HepG2 (cell line): ENCODE results near the gene DNAH8. TPM values are rescaled to one million over a fixed set of nuclear protein-coding genes. Genes with fewer than 3 reads are reported as not detected.

Experiments
- ATAC-seq: fragments of 200-7000 bp; cut with Tn5 transposase; 3 replicates; pipeline ENCODE4 v1.9.1; 2020; ENCODE audit warnings: mild to moderate bottlenecking, moderate library complexity
- BruUV-seq: library from RNA; stranded (reverse); fragments of 400-500 nt; replicated peaks from 2 replicates; lab custom pipeline; 2021; lab: Mats Ljungman, UMichigan
- CTCF ChIA-PET: fragments of 300-600 bp; formaldehyde crosslinking; extraction: SDS; loops from one replicate; lab custom pipeline; 2021; ENCODE audit warnings: low total read pairs, inconsistent platforms, low intra/inter-chr PET ratio; lab: Yijun Ruan, JAX
- POLR2A ChIA-PET: fragments of 350-600 bp; sonication (Branson Sonifier 250); formaldehyde crosslinking; loops from one replicate; lab custom pipeline; 2020; ENCODE audit warnings: antibody characterized with exemption, inconsistent platforms; lab: Yijun Ruan, JAX
- DNase-seq: peaks from one replicate; pipeline ENCODE4 v3.0.0-alpha.2; 2015; ENCODE audit warnings: low spot score
- FAIRE-seq: peaks from 3 replicates; lab custom pipeline; 2011; peaks lifted over from hg19 to GRCh38; lab: Jason Lieb, UNC
- H2AFZ ChIP-seq: one replicate; pipeline ENCODE4 v1.6.1; 2011; ENCODE audit warnings: low read length, inconsistent platforms
- H3K27ac ChIP-seq: fragments of 300-600 bp; 3 replicates; pipeline ENCODE4 v1.8.0; 2011; ENCODE audit warnings: mixed run types, mild to moderate bottlenecking, mixed read lengths, low read length, inconsistent platforms; ENCODE audit not compliant: insufficient read depth; ENCODE audit errors: extremely low read length
- H3K27me3 ChIP-seq, 2 experiments: fragments of 200-600 bp in 1 of 2; 2 replicates in 1 of 2; 3 replicates in 1 of 2; pipeline versions ENCODE4 v1.6.0 to v1.8.0; 2011; ENCODE audit warnings: low read length in 2 of 2, mild to moderate bottlenecking in 2 of 2, moderate library complexity in 2 of 2, inconsistent platforms in 1 of 2; ENCODE audit not compliant: insufficient read depth in 2 of 2, control insufficient read depth in 1 of 2
- H3K36me3 ChIP-seq, 2 experiments: fragments of 200-600 bp in 1 of 2; replicated peaks in 1 of 2; 2 replicates in 1 of 2; 3 replicates in 1 of 2; pipeline versions ENCODE4 v1.5.1 to v1.8.0; 2011; ENCODE audit warnings: low read length in 2 of 2, inconsistent platforms in 1 of 2; ENCODE audit not compliant: insufficient read depth in 2 of 2, control insufficient read depth in 1 of 2
- H3K4me1 ChIP-seq: 2 replicates; pipeline ENCODE4 v1.5.1; 2012; ENCODE audit warnings: low read length, inconsistent platforms; ENCODE audit not compliant: insufficient read depth
- H3K4me2 ChIP-seq: 2 replicates; pipeline ENCODE4 v1.6.0; 2011; ENCODE audit warnings: low read depth, low read length, inconsistent platforms
- H3K4me3 ChIP-seq, 3 experiments: fragments of 200-600 bp in 1 of 3; sonication (generic), shearing (Covaris generic) in 1 of 3; replicated peaks in 1 of 3; 2 replicates each; pipeline ENCODE4 v1.5.1; 2011 to 2016; ENCODE audit warnings: low read length in 3 of 3, inconsistent platforms in 2 of 3, low read depth in 2 of 3, mild to moderate bottlenecking in 2 of 3, control low read depth in 1 of 3, mixed read lengths in 1 of 3; ENCODE audit not compliant: insufficient read depth in 1 of 3
- H3K79me2 ChIP-seq: one replicate; pipeline ENCODE4 v1.6.1; 2011; ENCODE audit warnings: low read length, inconsistent platforms; ENCODE audit not compliant: insufficient read depth
- H3K9ac ChIP-seq: 2 replicates; pipeline ENCODE4 v1.6.0; 2011; ENCODE audit warnings: mild to moderate bottlenecking, low read depth, low read length, inconsistent platforms; ENCODE audit not compliant: insufficient read depth
- H3K9me3 ChIP-seq: 2 replicates; pipeline ENCODE4 v1.5.1; 2012; ENCODE audit warnings: mild to moderate bottlenecking, low read length
- H4K20me1 ChIP-seq: 2 replicates; pipeline ENCODE4 v1.6.0; 2011; ENCODE audit warnings: inconsistent platforms, mild to moderate bottlenecking, low read length, moderate library complexity; ENCODE audit not compliant: insufficient read depth
- CTCF ChIP-seq: sonication (generic); formaldehyde crosslinking; IDR thresholded peaks from 2 replicates; pipeline ENCODE4 v1.5.0; 2020; ENCODE audit warnings: mild to moderate bottlenecking, missing genetic modification reagents, moderate library complexity
- ETS1 ChIP-seq: sonication (generic); formaldehyde crosslinking; IDR thresholded peaks from 2 replicates; pipeline ENCODE4 v1.4.0; 2020; ENCODE audit warnings: missing genetic modification reagents
- NR2C2 ChIP-seq: sonication (generic); formaldehyde crosslinking; IDR thresholded peaks from 2 replicates; pipeline ENCODE4 v1.4.0; 2020; ENCODE audit warnings: missing genetic modification reagents, mild to moderate bottlenecking, moderate library complexity, borderline replicate concordance
- NR2F1 ChIP-seq, 2 experiments: fragments of 450-650 bp in 1 of 2; formaldehyde crosslinking in 1 of 2; IDR thresholded peaks; 2 replicates each; pipeline versions ENCODE4 v1.5.0 to v1.6.1; 2016 to 2020; ENCODE audit warnings: mild to moderate bottlenecking in 1 of 2, missing compliant biosample characterization in 1 of 2, missing genetic modification reagents in 1 of 2, moderate library complexity in 1 of 2
- SKI ChIP-seq: fragments of 450-650 bp; IDR thresholded peaks from one replicate; pipeline ENCODE4 v1.6.1; 2018; ENCODE audit warnings: mild to moderate bottlenecking; ENCODE audit not compliant: partially characterized antibody
- XBP1 ChIP-seq: sonication (generic); formaldehyde crosslinking; IDR thresholded peaks from 2 replicates; pipeline ENCODE4 v1.5.0; 2020; ENCODE audit warnings: missing genetic modification reagents
- ZFP62 ChIP-seq: sonication (generic); formaldehyde crosslinking; IDR thresholded peaks from 2 replicates; pipeline ENCODE4 v1.4.0; 2020; ENCODE audit warnings: missing genetic modification reagents
- ZFX ChIP-seq: sonication (generic); formaldehyde crosslinking; IDR thresholded peaks from 2 replicates; pipeline ENCODE4 v1.4.0; 2020; ENCODE audit warnings: mild to moderate bottlenecking, low read depth, missing genetic modification reagents, moderate library complexity
- ZNF124 ChIP-seq: sonication (generic); formaldehyde crosslinking; IDR thresholded peaks from 2 replicates; pipeline ENCODE4 v1.4.0; 2020; ENCODE audit warnings: missing genetic modification reagents
- ZNF550 ChIP-seq: sonication (generic); formaldehyde crosslinking; IDR thresholded peaks from 2 replicates; pipeline ENCODE4 v1.4.0; 2020; ENCODE audit warnings: mild to moderate bottlenecking, missing genetic modification reagents, borderline replicate concordance
- WGBS: methylation state at CpG from one replicate; pipeline ENCODE4 v1.1.6; 2017; ENCODE audit warnings: low lambda C conversion rate; 5-methylcytosine and 5-hydroxymethylcytosine counted together
- in situ Hi-C: cut with HindIII; loops from 2 replicates; pipeline ENCODE4 v1.10.0; 2017; ENCODE audit warnings: low pct_unique_long_range_greater_than_20kb; ENCODE audit not compliant: extremely low pct_ligation_motif_present
- intact Hi-C: fragments of 100-400 bp; cut with micrococcal nuclease; formaldehyde crosslinking; loops from one replicate; pipeline ENCODE4 v1.10.0; 2022; ENCODE audit not compliant: unreplicated experiment
- polyA plus RNA-seq, 8 experiments: library from polyadenylated mRNA; depleted of rRNA in 3 of 8; stranded (reverse) in 7 of 8; unstranded in 1 of 8; fragments of >200 nt; fragmentation: Illumina TruSeq in 4 of 8; extraction: Trizol in 4 of 8; gene quantifications; 2 replicates each; pipeline versions ENCODE4 v1.2.1 to v1.2.3, GENCODE V29; 2011 to 2016; ENCODE audit warnings: low read depth in 4 of 8, missing spikeins in 1 of 8, mixed read lengths in 1 of 8; ENCODE audit not compliant: insufficient read depth in 1 of 8
- total RNA-seq, 5 experiments: library from RNA; depleted of rRNA; stranded (reverse); fragments of >200 nt; fragmentation: Illumina TruSeq; extraction: Trizol; gene quantifications; 2 replicates each; pipeline ENCODE4 v1.2.3, GENCODE V29; 2016; ENCODE audit warnings: low read depth in 1 of 5

The DNAH8 gene
- total and polyA plus RNA-seq, 2 of the 13 experiments (the other 11 are each of a cell fraction or from before 2014, with no cell fraction given), result not detected

DNA sequence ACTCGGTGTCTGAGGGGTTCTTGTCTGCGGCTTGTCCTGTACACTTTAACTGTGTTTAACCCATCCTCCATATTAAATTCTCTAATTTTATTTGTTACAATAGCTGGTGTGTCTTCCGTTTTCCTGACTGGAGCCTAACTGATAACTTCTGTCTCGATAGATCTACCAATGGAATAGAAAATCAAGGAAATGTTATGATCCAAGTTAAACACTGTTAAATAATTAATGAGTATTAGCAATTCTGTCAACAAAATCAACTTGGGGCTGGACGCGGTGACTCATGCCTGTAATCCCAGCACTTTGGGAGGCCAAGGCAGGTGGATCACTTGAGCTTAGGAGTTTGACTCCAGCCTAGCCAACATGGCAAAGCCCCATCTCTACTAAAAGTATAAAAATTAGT, 81.7 kb downstream of the DNAH8 start:
- no peaks in the 10 kb centered on the region for H3K9me3 ChIP-seq
- H3K27me3 ChIP-seq, result no peaks in the 10 kb centered on the region
- ATAC-seq (no peak), DNase-seq (no peak), FAIRE-seq (no peak)
- H3K79me2 ChIP-seq, result no peaks in the 10 kb centered on the region
- in situ Hi-C loops (no loop called here), intact Hi-C loops (no loop called here)
- no TSS peak for BruUV-seq
- H3K4me3 ChIP-seq, result no peak overlapping the region
- POLR2A ChIA-PET, result no interaction called here
- WGBS, result 53% methylated on average over 6 of the region's 6 CpGs
- H3K4me1 ChIP-seq, result no peaks in the 10 kb centered on the region
- CTCF ChIA-PET, result no interaction called here
- TF ChIP-seq ZFX (CRISPR knock-in tag) (no peak), NR2C2 (CRISPR knock-in tag) (no peak), ZNF550 (CRISPR knock-in tag) (no peak), CTCF (CRISPR knock-in tag) (no peak), ZFP62 (no peak), SKI (no peak), XBP1 (CRISPR knock-in tag) (no peak), ZNF124 (no peak)
- no peaks in the 10 kb centered on the region for H4K20me1 ChIP-seq
- H3K9ac ChIP-seq, result no peak overlapping the region
- H2AFZ ChIP-seq, result no peak overlapping the region
- no peak overlapping the region for H3K4me2 ChIP-seq
- H3K36me3 ChIP-seq, result no peaks in the 10 kb centered on the region
- H3K27ac ChIP-seq, result no peak overlapping the region

DNA sequence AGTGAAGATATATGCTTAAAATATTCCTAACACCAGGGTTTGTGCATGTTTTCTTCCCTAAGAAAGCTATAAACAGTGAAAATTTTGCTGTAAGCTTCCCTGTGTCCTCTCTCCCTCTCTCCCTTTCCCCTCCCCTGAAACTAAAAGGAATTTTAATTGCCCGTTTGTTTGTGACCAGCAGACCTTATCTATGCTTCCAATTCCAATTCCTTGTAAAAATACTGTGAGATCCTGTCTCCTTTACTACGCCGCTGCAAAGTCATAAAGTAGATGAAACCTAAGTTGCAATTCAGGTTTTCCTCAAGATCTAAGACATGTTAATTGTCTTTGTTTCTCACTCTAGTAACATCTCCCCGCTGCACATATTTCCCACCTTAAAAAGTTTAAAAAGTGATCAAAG, 82.3 kb downstream of the DNAH8 start:
- H3K9ac ChIP-seq, result no peak overlapping the region
- H3K79me2 ChIP-seq, result no peaks in the 10 kb centered on the region
- DNase-seq (no peak), FAIRE-seq (no peak), ATAC-seq (no peak)
- no peaks in the 10 kb centered on the region for H3K4me1 ChIP-seq
- H3K4me3 ChIP-seq, result no peak overlapping the region
- ChIA-PET CTCF (no interaction called here), POLR2A (no interaction called here)
- H3K27me3 ChIP-seq, result no peaks in the 10 kb centered on the region
- no TSS peak for BruUV-seq
- H3K4me2 ChIP-seq, result no peak overlapping the region
- H3K9me3 ChIP-seq, result no peaks in the 10 kb centered on the region
- in situ Hi-C loops (no loop called here), intact Hi-C loops (no loop called here)
- no peaks in the 10 kb centered on the region for H4K20me1 ChIP-seq
- WGBS, result 43% methylated on average over 4 of the region's 4 CpGs
- H2AFZ ChIP-seq, result no peak overlapping the region
- no peaks in the 10 kb centered on the region for H3K36me3 ChIP-seq
- H3K27ac ChIP-seq, result no peak overlapping the region
- TF ChIP-seq ZFX (CRISPR knock-in tag) (no peak), NR2F1 (CRISPR knock-in tag; IDR thresholded peaks at IDR 0.05) (no peak), ETS1 (CRISPR knock-in tag) (no peak)
